Omental fat pad (tissue), 4 donors: ENCODE data around the gene POMGNT1. TPM values are rescaled to one million over a fixed set of nuclear protein-coding genes. Genes with fewer than 3 reads are reported as not detected.

ENCODE experiments used
- ATAC-seq: fragments of 150-250 bp; one replicate; pipeline ENCODE4 v1.9.1; 2016; ENCODE audit warnings: mild to moderate bottlenecking, moderate library complexity; ENCODE audit not compliant: low FRiP score
- DNase-seq: peaks from one replicate; pipeline ENCODE4 v3.0.0-alpha.2; 2019; ENCODE audit warnings: low spot score
- total RNA-seq, 4 donors: library from RNA; depleted of rRNA; stranded (reverse); fragments of >200 nt; gene quantifications; one replicate each; pipeline ENCODE4 v1.1.0, GENCODE V29; 2016
- TF ChIP-seq, protein P1 (sequence below), 3 donors: fragments of 450-650 bp; IDR thresholded peaks; one replicate each; pipeline ENCODE4 v1.5.1; 2016 to 2017; ENCODE audit warnings: antibody characterized with exemption in 3 of 3, mild to moderate bottlenecking in 3 of 3, moderate library complexity in 2 of 3

Gene POMGNT1
- total RNA-seq, 4 donors from 2014 or later: 27.4 to 46.5 (median 38.3) TPM

- ATAC-seq: no peak
- TF ChIP-seq, protein P1, sequence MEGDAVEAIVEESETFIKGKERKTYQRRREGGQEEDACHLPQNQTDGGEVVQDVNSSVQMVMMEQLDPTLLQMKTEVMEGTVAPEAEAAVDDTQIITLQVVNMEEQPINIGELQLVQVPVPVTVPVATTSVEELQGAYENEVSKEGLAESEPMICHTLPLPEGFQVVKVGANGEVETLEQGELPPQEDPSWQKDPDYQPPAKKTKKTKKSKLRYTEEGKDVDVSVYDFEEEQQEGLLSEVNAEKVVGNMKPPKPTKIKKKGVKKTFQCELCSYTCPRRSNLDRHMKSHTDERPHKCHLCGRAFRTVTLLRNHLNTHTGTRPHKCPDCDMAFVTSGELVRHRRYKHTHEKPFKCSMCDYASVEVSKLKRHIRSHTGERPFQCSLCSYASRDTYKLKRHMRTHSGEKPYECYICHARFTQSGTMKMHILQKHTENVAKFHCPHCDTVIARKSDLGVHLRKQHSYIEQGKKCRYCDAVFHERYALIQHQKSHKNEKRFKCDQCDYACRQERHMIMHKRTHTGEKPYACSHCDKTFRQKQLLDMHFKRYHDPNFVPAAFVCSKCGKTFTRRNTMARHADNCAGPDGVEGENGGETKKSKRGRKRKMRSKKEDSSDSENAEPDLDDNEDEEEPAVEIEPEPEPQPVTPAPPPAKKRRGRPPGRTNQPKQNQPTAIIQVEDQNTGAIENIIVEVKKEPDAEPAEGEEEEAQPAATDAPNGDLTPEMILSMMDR (IDR thresholded peaks at IDR 0.05): no peak
- DNase-seq: no peak
Measured at GRCh38 chr1:46218443-46218842, 20.2 kb upstream of the POMGNT1 start.

DNA sequence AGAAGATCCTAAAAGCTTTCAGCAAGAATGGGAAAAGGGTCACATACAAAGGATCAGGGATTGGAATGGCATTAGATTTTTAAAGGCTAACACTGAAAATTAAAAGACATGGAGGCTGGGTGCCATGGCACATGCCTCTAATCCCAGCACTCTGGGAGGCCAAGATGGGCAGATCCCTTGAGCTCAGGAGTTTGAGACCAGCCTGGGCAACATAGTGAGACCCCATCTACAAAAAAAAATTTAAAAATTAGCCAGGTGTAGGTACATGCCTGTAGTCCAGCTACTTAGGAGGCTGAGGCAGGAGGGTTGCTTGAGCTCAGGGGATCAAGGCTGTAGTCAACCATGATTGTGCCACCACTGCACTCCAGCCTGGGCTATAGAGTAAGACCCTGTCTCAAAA is 17.3 kb upstream of the POMGNT1 start:
- TF ChIP-seq, protein P1 (IDR thresholded peaks at IDR 0.05): no peak
- ATAC-seq: no peak
- no peak for DNase-seq

DNA sequence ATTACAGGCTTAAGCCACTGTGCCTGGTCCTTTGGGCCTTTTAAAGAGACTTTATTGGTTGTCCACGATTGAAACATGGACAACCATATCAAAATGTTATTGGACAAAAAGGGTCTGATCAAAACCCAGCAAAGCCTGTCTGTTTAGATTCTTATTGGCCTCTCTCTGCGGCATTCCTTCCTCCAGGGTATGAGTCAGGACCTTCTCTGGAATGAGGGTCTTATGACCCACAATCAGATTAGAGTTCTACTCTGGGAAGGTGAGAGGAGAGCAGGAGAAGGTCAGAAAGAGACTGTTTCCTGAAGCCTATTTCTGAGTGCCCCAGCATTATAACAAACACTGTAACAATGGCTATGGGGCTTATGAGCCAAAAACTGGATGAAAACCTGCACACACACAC is 12.8 kb upstream of the POMGNT1 start:
- TF ChIP-seq, protein P1 (IDR thresholded peaks at IDR 0.05): no peak
- ATAC-seq (no peak), DNase-seq (no peak)

GRCh38 chr1:46210561-46210960 is 12.3 kb upstream of the POMGNT1 start:
- TF ChIP-seq, protein P1 (IDR thresholded peaks at IDR 0.05): no peak
- ATAC-seq (no peak), DNase-seq (no peak)

- DNase-seq (no peak), ATAC-seq (no peak)
- TF ChIP-seq, protein P1 (IDR thresholded peaks at IDR 0.05): no peak
Measured at GRCh38 chr1:46206399-46206798, 8.2 kb upstream of the POMGNT1 start.

DNA sequence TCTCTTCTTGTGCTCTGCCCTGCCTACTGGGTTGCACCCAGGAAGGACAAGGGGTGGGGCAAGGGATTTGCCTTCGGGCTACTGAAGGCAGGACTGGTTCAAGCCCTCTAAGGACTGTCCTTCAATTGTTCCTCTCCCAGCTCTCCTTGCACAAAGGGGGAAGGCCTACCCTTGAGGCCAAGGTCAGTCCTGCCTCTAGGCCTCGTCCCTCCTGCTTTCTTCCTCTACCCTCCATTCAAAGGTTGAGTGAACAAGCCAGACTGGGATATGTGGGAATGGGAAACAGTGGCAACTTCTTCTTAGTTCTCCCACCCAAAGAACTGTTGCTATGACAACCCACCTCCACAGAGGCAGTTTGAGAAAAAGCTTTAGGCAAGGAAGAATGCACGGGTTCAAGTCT is 7.6 kb upstream of the POMGNT1 start:
- DNase-seq (no peak), ATAC-seq (no peak)
- TF ChIP-seq, protein P1 (IDR thresholded peaks at IDR 0.05): no peak

DNA sequence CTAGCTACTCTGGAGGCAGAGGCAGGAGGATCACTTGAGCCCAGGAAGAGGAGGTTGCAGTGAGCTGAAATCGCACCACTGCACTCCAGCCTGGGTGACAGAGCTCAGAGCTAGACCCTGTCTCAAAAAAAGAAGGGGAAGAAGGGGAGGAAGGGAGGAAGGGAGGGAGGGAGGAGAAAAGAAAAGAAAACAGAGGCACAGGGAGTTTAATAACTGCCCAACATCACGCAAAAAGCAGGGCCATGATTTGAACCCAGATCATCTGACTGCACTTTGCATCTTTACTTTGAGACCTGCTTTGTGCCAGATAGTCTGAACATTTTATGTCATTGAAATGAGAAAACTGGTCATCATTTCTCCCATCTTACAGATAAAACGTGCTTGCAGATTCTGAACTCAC is 6.9 kb upstream of the POMGNT1 start:
- TF ChIP-seq, protein P1 (IDR thresholded peaks at IDR 0.05): no peak
- no peak for DNase-seq
- ATAC-seq: no peak
